HG03378 (cell line): ENCODE results near the gene SPTBN5.

ENCODE experiments used
- ATAC-seq: cut with Tn5 transposase; IDR thresholded peaks from one replicate; pipeline ENCODE4 v1.9.1; 2021; ENCODE audit warnings: mild to moderate bottlenecking, moderate library complexity; ENCODE audit not compliant: unreplicated experiment

The SPTBN5 gene

DNA sequence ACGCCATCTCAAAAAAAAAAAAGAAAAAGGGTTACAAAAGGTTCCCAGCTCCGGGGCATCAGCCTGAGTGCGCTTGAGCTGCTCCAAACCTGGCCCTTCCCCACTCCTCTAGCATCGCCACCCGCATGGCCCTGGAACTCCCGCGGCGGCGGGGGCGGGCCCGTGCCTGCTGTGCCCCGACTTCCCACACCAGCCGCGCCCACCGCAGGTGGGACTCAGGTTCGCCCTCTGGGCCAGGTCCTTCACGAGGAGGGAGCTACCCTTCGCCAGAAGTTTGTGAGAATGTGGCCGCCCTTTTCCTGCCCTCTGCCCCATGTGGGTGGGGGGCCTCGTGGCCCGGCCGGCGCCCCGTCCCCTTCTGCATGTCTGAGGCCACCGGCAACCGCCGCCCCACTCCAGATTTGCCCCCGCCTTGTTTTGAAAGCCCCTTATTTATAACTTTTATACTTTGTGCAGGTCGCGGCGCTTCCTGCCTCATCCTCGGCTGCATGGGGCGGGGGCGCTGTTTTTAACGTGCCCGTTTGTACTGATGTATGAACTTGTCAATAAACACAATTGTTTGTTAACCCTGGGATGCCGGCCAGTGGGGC is 66.5 kb downstream of the SPTBN5 start:
- ATAC-seq = no peak

DNA sequence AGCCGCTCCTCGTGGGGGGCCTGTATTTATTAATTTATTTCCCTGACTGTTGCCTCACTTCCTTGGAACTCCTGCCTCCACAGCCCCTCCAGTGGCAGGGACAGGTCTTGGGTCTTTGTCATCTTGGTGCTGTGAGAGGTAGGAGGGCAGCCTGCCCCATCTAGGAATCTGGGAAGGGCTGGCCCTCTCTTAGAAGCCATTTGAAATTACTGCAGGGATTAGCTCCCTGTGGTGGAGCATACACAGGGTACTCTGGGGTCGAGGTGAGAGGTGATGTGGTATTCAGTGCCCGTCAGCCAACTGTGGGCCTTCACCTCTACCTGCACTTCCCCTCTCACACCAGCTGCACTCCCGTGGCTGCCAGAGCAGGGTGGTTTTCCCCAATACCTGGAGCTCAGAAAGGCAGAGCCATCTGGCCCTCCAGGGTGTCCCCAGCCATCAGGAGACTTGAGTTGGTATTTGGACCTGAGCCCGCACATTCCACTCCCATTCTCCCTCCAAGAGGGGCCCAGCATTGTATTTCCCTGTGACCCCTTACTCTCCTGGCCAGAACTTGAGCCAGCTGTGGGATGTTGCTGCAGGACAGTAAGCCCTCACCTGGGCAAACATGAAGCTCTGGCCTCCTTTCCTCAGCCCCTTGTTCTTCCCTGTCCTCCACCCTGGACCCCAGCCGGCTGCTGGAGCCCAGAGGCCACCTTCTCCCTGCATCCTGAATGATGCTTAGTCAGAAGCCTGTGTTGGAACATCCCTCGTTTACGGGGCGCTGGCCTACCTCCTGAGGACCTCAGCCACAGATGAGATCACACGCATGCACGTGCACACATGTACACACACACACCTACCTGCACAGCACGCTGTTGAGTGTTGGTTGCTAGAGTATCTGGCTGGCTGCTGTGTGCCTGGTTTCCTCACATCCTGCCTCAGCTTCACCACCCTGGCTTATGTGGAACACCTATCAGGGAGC is 68.0 kb downstream of the SPTBN5 start:
- ATAC-seq = no peak

DNA sequence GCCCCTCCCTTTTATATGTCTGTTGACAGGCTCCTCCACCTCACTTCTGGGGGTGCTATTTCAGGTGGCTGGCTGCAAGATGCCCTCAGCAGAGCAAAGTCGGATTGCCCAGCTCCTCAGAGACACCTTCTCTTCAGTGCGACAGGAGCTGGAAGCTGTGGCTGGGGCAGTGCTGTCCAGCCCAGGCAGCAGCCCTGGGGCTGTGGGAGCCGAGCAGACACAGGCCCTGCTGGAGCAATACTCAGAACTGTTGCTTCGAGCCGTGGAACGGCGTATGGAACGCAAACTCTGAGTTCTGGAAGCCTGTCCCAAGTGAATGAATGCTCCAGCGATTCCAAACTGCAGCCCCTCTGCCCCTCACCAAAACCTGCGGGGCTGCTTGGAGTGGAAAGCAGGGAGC is 68.7 kb downstream of the SPTBN5 start:
- no peak for ATAC-seq

DNA sequence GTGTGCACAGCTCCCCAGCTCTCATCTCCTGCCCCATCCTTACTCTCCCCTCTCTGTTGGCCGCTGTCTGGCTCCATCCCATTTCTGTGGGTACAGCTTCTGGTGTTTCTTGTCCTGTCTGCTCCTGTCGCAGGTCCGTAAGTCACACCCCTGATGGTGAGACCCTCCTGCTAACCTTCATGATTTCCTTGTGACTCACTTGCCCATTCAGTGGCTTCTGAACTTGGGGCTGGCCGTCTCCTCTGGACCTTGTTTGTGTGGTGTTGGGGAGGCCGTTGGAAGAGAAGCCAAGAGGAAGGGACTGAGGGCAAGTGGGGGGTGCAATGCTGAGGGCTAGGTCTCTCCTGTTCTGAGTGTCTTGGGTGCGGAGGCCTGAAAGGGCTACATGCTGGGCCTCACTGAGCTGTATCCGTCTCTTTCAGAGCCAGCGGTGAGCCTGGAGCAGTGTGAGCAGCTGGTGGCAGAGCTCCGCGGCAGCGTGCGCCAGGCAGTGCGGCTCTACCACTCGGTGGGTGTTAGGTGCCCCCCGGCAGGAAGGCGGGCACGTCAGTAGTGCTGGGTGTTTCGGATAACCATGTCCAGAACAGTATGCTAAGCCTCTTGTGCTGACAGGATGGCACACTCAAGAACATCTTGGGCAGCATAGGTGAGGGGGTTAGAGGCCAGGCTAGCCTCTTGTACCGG is 69.6 kb downstream of the SPTBN5 start:
- ATAC-seq = no peak

DNA sequence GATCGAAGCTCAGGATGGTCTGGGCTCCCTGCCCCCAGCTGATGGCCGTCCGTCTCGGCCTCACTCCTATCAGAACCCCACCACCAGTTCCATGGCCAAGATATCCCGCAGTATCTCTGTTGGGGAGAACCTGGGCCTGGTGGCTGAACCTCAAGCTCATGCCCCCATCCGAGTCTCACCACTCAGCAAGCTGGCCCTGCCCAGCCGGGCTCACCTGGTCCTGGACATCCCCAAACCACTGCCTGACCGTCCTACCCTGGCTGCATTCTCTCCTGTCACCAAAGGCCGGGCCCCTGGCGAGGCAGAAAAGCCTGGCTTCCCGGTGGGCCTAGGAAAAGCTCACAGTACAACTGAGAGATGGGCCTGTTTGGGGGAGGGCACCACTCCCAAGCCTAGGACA is 70.4 kb downstream of the SPTBN5 start:
- no peak for ATAC-seq

DNA sequence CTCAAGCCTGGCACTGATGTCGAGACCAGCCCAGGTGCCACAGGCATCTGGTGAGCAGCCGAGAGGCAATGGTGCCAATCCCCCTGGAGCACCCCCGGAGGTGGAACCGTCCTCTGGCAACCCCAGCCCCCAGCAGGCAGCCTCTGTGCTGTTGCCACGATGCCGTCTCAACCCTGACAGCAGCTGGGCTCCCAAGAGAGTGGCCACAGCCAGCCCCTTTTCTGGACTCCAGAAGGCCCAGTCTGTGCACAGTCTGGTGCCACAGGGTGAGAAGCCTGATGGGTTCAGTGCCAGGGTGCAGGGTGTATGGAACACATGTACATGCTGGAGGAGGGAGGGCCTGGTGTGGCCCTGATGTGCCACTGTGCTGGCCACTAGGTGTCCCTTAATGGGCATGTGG is 70.9 kb downstream of the SPTBN5 start:
- ATAC-seq = no peak

DNA sequence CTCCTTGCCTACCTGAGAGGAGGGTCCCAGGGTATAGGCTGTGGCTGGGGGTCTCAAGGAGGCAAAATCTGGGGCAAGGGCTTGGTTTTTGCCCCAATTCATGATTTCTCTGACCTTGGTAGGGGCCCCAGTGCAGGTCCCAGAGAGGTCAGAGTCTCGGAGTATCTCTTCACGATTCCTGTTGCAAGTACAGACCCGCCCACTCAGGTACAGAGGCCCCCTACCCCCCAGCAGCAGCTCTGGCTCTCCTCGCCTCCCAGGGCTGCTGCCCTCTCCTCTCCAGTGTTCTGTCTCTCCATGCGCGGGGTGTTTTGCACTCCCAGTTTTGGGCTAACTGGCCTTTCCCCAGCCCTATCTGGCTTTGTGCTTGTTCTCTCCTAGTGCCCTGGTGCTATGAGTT is 71.4 kb downstream of the SPTBN5 start:
- no peak for ATAC-seq

DNA sequence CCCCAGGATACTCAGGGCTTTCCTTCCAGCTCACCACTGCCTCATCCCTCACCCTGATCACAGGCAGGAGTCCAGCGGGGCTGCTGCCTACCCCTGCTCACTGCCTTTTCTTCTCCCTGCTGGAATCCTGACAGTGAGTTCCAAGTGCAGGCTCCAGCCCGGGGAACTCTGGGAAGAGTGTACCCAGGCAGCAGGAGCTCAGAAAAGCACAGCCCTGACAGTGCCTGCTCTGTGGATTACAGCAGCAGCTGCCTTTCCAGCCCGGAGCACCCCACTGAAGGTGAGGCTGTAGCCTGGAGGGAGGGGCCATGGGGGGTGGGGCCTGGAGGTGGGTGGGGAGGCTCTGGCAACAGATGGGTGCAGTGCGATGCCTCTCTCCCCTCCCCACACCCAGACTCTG is 72.0 kb downstream of the SPTBN5 start:
- no peak for ATAC-seq

DNA sequence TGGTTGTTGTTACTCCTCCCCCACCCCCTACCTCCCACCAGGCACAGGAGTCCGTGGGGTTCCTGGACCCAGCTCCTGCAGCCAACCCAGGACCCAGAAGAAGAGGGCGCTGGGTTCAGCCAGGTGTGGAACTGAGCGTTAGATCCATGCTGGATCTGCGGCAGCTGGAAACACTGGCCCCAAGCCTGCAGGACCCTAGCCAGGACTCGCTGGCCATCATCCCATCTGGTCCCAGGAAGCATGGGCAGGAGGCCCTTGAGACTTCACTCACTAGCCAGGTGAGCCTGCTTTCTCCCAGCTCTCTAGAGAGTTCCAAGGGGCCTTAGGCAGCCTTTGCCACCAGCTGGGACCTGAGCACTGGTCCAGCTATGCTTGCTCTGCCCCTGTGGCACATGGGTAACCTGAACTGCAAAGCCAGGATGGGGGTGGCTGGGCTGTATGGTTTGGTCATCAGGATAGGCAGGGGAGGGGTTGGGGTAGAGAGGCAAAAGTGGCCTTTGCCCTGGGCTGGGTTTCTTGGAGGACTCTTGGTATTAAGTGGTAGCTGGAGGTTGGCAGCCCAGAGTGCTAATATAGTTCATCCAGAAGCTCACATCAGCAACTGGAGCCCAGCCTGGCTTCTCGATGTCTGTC is 72.9 kb downstream of the SPTBN5 start:
- no peak for ATAC-seq

DNA sequence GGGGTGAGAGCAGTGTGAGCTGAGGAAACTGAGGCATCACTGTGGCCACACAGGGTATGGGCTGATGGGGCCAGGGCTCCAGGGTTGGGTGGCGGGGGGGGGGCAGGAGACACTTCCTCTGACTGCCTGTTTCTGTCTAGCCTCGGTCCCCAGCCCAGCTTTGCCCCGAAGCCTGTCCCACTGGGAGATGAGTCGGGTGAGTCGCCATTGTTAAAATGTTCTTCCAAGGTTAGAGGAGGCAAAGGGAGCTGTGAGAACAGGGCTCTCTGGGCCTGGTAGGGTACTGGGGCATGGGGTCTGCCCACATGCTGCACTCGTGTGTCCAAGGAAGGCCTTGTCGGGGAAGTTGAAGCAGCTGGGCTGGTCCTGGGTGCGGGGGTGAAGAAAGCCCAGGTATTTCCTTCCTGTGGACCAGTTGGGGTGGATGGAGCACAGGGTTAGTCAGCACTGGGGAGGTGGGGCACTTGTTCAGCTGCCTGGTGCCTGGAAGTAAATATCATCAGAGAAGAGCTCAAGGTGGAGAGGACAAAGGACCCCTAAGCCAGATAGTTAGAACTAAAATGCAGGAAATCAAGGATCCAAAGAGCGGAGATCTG is 74.3 kb downstream of the SPTBN5 start:
- ATAC-seq = no peak

DNA sequence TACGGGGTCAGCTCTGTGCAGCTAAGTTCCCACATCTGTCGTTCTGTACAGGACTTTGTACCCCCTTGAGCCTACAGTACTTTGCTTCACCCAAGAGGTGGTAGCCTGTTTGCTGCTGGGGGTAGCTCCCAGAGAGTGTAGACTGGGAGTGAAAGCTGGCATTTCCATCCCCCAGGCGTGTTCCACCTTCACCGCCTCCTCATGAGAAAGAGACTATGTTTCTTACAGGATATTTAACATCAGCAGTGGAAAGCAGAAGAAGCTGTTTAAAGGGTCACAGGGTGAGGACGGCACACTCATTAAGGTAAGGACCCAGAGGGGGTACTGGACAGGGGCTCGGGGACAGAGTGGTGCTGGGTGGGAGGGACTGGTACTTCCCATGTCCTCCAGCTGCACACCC is 76.1 kb downstream of the SPTBN5 start:
- no peak for ATAC-seq

DNA sequence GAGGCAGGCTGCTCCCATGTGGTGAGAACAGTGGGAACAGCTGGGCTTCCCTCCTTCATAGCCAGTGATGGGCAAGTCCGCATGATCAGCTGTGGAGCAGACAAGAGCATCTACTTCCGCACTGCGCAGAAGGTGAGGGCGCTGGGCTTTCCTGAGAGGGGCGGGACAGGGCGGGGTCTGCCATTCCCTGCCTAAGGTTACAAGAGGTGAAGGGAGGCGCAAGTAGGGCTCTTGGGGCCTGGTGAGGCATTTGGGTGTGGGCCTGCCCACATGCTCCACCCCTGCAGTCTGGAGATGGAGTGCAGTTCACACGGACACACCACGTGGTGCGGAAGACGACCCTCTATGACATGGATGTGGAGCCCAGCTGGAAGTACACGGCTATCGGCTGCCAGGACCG is 76.5 kb downstream of the SPTBN5 start:
- no peak for ATAC-seq

DNA sequence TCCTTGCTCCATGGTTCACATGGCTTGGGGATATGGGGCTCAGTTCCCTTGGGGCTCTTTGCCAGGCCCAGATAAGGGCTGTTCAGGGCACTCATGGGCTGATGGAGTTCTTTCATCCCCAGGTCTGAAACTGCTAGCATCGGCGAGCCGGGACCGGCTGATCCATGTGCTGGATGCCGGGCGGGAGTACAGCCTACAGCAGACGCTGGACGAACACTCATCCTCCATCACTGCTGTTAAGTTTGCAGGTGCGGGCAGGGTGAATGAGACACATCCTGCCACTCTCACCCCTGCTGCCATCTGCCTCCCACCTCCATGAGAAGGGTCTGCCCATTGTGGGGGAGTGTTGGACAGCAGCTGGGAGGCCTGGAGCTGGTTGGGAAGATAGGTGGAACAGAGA is 77.1 kb downstream of the SPTBN5 start:
- no peak for ATAC-seq

DNA sequence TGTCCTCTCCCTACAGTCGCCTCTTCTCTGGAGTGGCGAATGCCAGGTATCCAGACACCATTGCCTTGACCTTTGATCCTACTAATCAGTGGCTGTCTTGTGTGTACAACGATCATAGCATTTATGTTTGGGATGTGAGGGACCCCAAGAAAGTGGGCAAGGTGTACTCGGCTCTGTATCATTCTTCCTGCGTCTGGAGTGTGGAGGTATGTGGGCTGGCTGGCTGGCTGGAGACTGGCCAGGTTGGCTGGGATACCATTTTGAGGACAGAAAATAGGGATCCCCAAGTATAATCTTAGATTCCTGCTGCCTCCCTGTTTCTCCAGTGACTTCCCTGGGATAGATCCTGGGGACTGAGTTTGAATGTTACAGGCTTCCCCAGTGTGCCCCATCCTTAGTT is 79.3 kb downstream of the SPTBN5 start:
- ATAC-seq = no peak

DNA sequence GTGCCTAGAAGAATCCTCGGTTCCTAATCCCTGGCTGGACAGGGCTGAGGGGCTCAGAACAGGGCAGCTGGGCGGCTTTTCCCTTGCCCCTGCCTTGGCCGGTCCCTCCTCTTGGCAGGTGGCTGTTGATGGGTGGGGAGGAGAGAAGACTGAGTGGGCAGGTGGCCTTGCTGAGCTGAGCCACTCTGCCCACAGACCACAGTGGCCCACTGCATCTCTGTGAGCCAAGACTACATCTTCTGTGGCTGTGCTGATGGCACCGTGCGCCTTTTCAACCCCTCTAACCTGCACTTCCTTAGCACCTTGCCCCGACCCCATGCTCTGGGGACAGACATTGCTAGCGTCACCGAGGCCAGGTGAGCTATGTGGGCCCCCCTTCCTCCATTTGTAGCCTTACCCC is 80.4 kb downstream of the SPTBN5 start:
- ATAC-seq = no peak

DNA sequence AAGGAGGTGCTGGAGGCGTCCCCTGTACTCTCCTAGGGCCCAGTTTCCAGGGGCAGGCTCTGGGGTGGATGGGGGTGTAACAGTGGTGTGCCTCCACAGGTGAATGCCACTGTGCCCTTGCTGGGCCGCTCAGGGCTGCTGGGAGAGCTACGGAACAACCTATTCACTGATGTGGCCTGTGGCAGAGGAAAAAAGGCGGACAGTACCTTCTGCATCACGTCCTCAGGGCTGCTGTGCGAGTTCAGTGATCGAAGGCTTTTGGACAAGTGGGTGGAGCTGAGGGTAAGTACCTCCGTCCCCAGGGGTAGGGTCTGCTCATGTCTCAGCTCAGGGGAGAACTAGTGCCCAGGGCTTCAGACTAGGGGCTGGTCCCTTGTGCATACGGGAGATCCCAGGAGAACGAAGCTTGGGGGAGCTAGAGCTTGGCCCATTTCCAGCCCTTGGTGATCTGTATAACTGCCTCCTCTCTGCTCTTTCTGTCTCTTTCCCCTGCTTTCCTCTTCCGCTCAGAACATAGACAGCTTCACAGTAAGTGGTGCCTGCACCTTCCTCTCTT is 81.0 kb downstream of the SPTBN5 start:
- no peak for ATAC-seq

DNA sequence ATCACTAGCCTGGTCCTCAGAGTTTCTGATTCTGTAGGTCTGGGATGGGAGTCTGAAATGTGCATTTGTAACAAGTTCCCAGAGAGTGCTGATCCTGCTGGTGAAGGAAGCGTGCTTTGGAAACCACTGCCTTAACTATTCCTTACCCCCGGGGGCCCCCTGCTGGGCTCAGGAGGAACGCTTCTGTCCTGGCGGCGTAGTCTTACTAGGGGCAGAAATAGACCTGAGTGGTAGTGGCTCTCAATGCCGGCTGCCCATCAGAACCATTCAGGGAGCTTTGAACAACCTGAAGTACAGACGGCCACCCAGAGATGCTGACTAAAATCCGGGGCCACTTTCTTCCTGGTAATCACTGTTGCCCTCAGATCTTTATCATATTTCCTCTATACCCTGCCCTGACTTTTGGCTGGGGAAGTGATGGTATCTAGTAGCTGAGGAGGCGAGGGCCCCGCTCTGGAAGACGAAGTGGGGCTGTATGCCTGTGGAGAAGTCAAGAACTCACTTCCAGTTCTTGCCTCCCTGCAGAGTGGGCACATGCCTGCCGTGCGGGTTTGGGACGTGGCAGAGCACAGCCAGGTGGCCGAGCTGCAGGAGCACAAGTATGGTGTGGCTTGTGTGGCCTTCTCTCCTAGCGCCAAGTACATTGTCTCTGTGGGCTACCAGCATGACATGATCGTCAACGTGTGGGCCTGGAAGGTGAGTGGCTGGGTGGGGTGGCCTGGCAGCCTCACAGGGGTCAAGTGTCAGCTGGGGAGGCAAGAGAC is 82.2 kb downstream of the SPTBN5 start:
- no peak for ATAC-seq

DNA sequence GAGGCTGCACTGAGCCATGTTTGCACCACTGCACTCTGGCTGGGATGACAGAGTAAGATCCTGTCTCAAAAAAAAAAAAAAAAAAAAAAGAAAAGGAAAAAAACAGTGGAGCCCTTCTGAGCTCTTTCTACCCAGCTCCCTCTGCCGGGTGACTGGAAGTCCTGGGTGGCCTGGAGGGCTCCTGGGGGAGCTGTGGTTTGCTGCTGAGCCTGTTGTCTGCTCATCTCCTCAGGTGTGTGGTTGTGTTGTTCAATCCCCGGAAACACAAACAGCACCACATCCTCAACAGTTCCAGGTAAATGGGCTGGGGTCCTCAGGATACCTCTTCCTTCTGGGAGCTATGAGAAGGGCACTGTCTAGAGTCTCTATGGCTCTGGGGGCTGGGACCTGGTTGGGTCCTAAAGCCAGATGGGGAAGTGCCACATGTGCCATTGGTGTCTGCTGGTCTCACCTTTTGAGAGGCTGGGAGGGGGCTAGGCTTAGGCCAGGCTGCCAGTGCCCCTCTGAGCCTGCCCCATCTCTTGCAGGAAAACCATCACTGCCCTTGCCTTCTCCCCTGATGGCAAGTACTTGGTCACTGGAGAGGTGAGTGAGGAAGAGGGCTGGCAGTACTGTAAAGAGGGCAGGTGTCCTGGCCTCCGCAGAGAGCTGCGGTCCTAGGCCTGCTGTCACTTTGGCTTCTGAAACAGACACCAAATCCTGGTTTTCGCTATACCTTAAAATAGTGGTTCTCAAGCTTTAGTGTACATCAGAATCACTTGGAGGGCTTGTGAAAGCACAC is 83.0 kb downstream of the SPTBN5 start:
- no peak for ATAC-seq

DNA sequence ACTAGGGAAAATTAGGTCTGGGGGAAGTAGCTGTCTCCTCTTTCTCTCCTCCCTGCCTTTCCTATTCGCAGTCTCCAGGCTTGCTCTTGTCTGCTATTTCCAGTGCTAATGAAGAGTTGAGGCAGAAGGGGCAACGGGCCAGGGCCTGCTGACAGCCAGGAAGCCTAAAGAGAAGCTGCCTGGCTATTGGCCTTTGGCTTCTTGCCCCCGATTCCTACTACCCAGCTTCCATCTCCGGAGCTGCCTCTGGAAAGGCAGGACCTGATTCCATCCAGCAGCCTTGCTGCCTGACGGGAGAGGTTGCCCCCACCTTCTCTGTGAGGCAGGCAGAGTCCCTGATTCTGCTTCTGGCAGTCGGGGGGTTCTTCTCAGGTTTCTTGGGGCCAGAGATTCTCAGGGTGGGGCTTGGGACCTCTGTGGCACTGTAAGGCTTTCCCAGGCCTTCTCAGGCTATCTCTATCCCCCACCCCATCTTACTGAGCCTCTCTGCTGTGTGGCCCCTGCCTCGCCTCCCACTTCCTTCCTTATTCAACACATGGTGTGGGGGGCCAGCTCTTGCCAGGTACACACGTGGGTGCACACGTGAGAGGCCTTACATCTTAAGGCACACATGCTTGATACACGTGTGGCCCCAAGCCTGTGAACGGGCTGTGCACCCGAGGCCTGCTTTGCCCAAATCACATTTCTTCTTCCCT is 84.2 kb downstream of the SPTBN5 start:
- ATAC-seq = no peak
